ENCODE data around the gene CFAP221. TPM values are rescaled to one million over a fixed set of nuclear protein-coding genes. Genes with fewer than 3 reads are reported as not detected.

Gene CFAP221
- total RNA-seq, 2 experiments from 2014 or later, result not detected

DNA sequence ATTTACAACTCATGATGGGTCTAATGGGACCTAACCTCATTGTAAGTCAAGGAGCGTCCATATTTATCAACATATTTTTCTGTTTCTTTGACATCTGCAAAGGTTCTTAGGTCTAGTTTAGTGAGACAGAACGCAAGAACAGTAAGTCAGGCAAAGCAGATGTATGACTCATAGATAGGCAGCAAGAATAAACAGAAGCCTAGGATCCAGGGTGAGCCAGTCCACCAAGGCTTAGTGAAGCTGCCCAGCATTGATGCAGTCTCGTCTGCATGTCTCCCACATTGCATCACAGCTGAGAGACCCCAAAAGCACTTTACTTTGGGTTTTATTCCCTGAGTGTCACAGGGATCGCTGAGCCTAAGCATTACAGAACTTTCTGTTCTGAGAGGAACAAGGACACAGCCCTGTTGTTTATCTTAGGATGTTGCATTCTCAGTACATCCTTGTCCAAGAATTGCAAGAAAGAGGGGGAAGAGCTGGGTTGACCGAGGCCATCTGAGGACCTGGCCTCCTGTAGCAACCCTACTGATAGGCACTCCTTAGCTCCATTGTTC, 105.2 kb downstream of the CFAP221 start:
- no peaks in the 10 kb centered on the region for H3K36me3 ChIP-seq (ENCODE audit: insufficient read depth, low read length)
- POLR2A ChIA-PET, result interaction anchor here (1.2 kb wide), 1 partner anchor 397 kb away, joined by 3 read pairs; no protein-coding TSS in a partner anchor
- H2AFZ ChIP-seq (ENCODE audit: low read length), result no peak overlapping the region
- H3K4me3 ChIP-seq (ENCODE audit: low read depth, low read length, poor library complexity, severe bottlenecking), result no peak overlapping the region
- intact Hi-C loops (cut with micrococcal nuclease; ENCODE audit: unreplicated experiment), result no loop called here
- DNase-seq (ENCODE audit: low spot score), result no peak
- H3K27ac ChIP-seq (ENCODE audit: low read depth, low read length, poor library complexity, severe bottlenecking), result no peak overlapping the region
- no peaks in the 10 kb centered on the region for H3K79me2 ChIP-seq (ENCODE audit: insufficient read depth, low read depth, low read length)
- BruUV-seq (replicated peaks), result no TSS peak
- TF ChIP-seq EZH2phosphoT487 (IDR thresholded peaks at IDR 0.05; ENCODE audit: borderline replicate concordance, low read depth, low read length), result no peak
- TF ChIP-seq CTCF (conservative IDR thresholded peaks at IDR 0.05; ENCODE audit: low read length), result no peak
- CTCF ChIA-PET (ENCODE audit: unreplicated experiment), result no interaction called here
- H3K9me3 ChIP-seq (ENCODE audit: low read length), result 0 out of 2 replicates have a peak, but pooled peaks cover 3% of the 10 kb centered on the region
- H3K9me2 ChIP-seq (ENCODE audit: insufficient read depth, low read length), result no peaks in the 10 kb centered on the region
- H4K20me1 ChIP-seq (ENCODE audit: insufficient read depth, low read length), result no peaks in the 10 kb centered on the region
- H3K4me1 ChIP-seq (ENCODE audit: insufficient read depth, low read length, poor library complexity, severe bottlenecking), result peaks cover 18% of the 10 kb centered on the region
- no peak overlapping the region for H3K4me2 ChIP-seq (ENCODE audit: low read length)

DNA sequence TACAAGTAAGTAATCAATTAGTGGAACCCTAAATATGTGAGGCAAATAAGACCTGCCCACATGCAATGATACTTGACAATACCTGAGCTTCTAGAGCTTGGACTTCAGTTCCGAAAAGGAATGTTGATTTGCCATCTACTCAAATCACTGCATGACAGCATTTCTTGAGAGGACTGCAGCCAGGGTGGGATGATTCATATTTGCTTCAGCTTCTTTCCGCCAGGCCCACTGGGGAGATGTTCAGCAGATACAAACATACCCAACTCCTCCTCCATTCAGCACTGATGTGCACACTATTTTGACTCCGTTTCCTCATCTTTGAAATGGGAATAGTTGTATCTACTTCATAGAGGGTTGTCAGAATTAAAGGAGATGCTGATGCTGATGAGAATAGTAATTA, 106.0 kb downstream of the CFAP221 start:
- no TSS peak for BruUV-seq (replicated peaks)
- H3K9me3 ChIP-seq (ENCODE audit: low read length), result 0 out of 2 replicates have a peak, but pooled peaks cover 3% of the 10 kb centered on the region
- POLR2A ChIA-PET, result interaction anchor here (1.1 to 1.2 kb wide), 2 partner anchors 8 to 397 kb away, joined by 3 to 7 read pairs; no protein-coding TSS in a partner anchor
- no peaks in the 10 kb centered on the region for H3K9me2 ChIP-seq (ENCODE audit: insufficient read depth, low read length)
- no peaks in the 10 kb centered on the region for H3K36me3 ChIP-seq (ENCODE audit: insufficient read depth, low read length)
- H3K79me2 ChIP-seq (ENCODE audit: insufficient read depth, low read depth, low read length), result no peaks in the 10 kb centered on the region
- H4K20me1 ChIP-seq (ENCODE audit: insufficient read depth, low read length), result no peaks in the 10 kb centered on the region
- no peak overlapping the region for H3K4me3 ChIP-seq (ENCODE audit: low read depth, low read length, poor library complexity, severe bottlenecking)
- DNase-seq (ENCODE audit: low spot score), result no peak
- CTCF ChIA-PET (ENCODE audit: unreplicated experiment), result no interaction called here
- TF ChIP-seq CTCF (conservative IDR thresholded peaks at IDR 0.05; ENCODE audit: low read length) (no peak), EZH2phosphoT487 (IDR thresholded peaks at IDR 0.05; ENCODE audit: borderline replicate concordance, low read depth, low read length) (no peak)
- intact Hi-C loops (cut with micrococcal nuclease; ENCODE audit: unreplicated experiment), result no loop called here
- H2AFZ ChIP-seq (ENCODE audit: low read length), result no peak overlapping the region
- no peak overlapping the region for H3K27ac ChIP-seq (ENCODE audit: low read depth, low read length, poor library complexity, severe bottlenecking)
- no peak overlapping the region for H3K4me2 ChIP-seq (ENCODE audit: low read length)
- H3K4me1 ChIP-seq (ENCODE audit: insufficient read depth, low read length, poor library complexity, severe bottlenecking), result peaks cover 18% of the 10 kb centered on the region

- DNase-seq (ENCODE audit: low spot score), result no peak
- POLR2A ChIA-PET, result interaction anchor here (1.1 to 1.2 kb wide), 2 partner anchors 9 to 398 kb away, joined by 3 to 7 read pairs; no protein-coding TSS in a partner anchor
- no peak overlapping the region for H2AFZ ChIP-seq (ENCODE audit: low read length)
- H3K79me2 ChIP-seq (ENCODE audit: insufficient read depth, low read depth, low read length), result no peaks in the 10 kb centered on the region
- peaks cover 18% of the 10 kb centered on the region for H3K4me1 ChIP-seq (ENCODE audit: insufficient read depth, low read length, poor library complexity, severe bottlenecking)
- no peak overlapping the region for H3K4me2 ChIP-seq (ENCODE audit: low read length)
- CTCF ChIA-PET (ENCODE audit: unreplicated experiment), result no interaction called here
- H3K27ac ChIP-seq (ENCODE audit: low read depth, low read length, poor library complexity, severe bottlenecking), result no peak overlapping the region
- BruUV-seq (replicated peaks), result no TSS peak
- H3K9me3 ChIP-seq (ENCODE audit: low read length), result 0 out of 2 replicates have a peak, but pooled peaks cover 3% of the 10 kb centered on the region
- H3K36me3 ChIP-seq (ENCODE audit: insufficient read depth, low read length), result no peaks in the 10 kb centered on the region
- no peak for TF ChIP-seq CTCF (conservative IDR thresholded peaks at IDR 0.05; ENCODE audit: low read length)
- no peak for TF ChIP-seq EZH2phosphoT487 (IDR thresholded peaks at IDR 0.05; ENCODE audit: borderline replicate concordance, low read depth, low read length)
- intact Hi-C loops (cut with micrococcal nuclease; ENCODE audit: unreplicated experiment), result no loop called here
- no peaks in the 10 kb centered on the region for H3K9me2 ChIP-seq (ENCODE audit: insufficient read depth, low read length)
- no peaks in the 10 kb centered on the region for H4K20me1 ChIP-seq (ENCODE audit: insufficient read depth, low read length)
- no peak overlapping the region for H3K4me3 ChIP-seq (ENCODE audit: low read depth, low read length, poor library complexity, severe bottlenecking)
Observed at GRCh38 chr2:119650846-119651370, 106.7 kb downstream of the CFAP221 start.
